GM19023 (cell line): Measurements from ENCODE around the gene MRPS27.

Experiments used
- ATAC-seq: cut with Tn5 transposase; IDR thresholded peaks from one replicate; pipeline ENCODE4 v1.9.1; 2021; ENCODE audit warnings: mild to moderate bottlenecking, moderate library complexity; ENCODE audit not compliant: unreplicated experiment

The MRPS27 gene

GRCh38 chr5:72266862-72267261 is 53.2 kb downstream of the MRPS27 start:
- no peak for ATAC-seq

- ATAC-seq: no peak
Measured at GRCh38 chr5:72265032-72265877, 54.8 kb downstream of the MRPS27 start.

- ATAC-seq: no peak
Measured at GRCh38 chr5:72256536-72256935, 63.5 kb downstream of the MRPS27 start.

- ATAC-seq: no peak
Measured at GRCh38 chr5:72255670-72256069, 64.4 kb downstream of the MRPS27 start.

GRCh38 chr5:72255237-72255636 is 64.8 kb downstream of the MRPS27 start:
- ATAC-seq: no peak

- no peak for ATAC-seq
Measured at GRCh38 chr5:72252574-72253155, 67.4 kb downstream of the MRPS27 start.

GRCh38 chr5:72252008-72252407 is 68.0 kb downstream of the MRPS27 start:
- no peak for ATAC-seq

- no peak for ATAC-seq
Measured at GRCh38 chr5:72251386-72251785, 68.7 kb downstream of the MRPS27 start.

- no peak for ATAC-seq
Measured at GRCh38 chr5:72248410-72248981, 71.5 kb downstream of the MRPS27 start.

- no peak for ATAC-seq
Measured at GRCh38 chr5:72246954-72247442, 73.0 kb downstream of the MRPS27 start.

GRCh38 chr5:72245951-72246532 is 74.0 kb downstream of the MRPS27 start:
- ATAC-seq: no peak

- ATAC-seq: no peak
Measured at GRCh38 chr5:72245546-72245945, 74.5 kb downstream of the MRPS27 start.

GRCh38 chr5:72244862-72245371 is 75.1 kb downstream of the MRPS27 start:
- peak; percentile 87 for ATAC-seq

- ATAC-seq: no peak
Measured at GRCh38 chr5:72243706-72244105, 76.3 kb downstream of the MRPS27 start.

- no peak for ATAC-seq
Measured at GRCh38 chr5:72242796-72243475, 77.1 kb downstream of the MRPS27 start.

GRCh38 chr5:72241346-72242003 is 78.6 kb downstream of the MRPS27 start:
- ATAC-seq: no peak

GRCh38 chr5:72238712-72239445 is 81.2 kb downstream of the MRPS27 start:
- ATAC-seq: no peak

GRCh38 chr5:72237879-72238278 is 82.2 kb downstream of the MRPS27 start:
- ATAC-seq: no peak

- ATAC-seq: no peak
Measured at GRCh38 chr5:72237415-72237814, 82.6 kb downstream of the MRPS27 start.

- ATAC-seq: no peak
Measured at GRCh38 chr5:72235725-72236124, 84.3 kb downstream of the MRPS27 start.
